RPMI7951 (cell line): ENCODE data around the gene ANKRD31. TPM values are rescaled to one million over a fixed set of nuclear protein-coding genes. Genes with fewer than 3 reads are reported as not detected.

Experiments
- DNase-seq: peaks from one replicate; pipeline ENCODE4 v3.0.0-alpha.2; 2012; ENCODE audit warnings: low read depth
- total RNA-seq: library from RNA; depleted of rRNA; stranded (reverse); fragments of >200 nt; shearing (Covaris generic); gene quantifications from 2 replicates; pipeline ENCODE4 v1.2.3, GENCODE V29; 2014; rRNA removed

The ANKRD31 gene
- total RNA-seq, 1 experiment from 2014 or later, result not detected

DNA sequence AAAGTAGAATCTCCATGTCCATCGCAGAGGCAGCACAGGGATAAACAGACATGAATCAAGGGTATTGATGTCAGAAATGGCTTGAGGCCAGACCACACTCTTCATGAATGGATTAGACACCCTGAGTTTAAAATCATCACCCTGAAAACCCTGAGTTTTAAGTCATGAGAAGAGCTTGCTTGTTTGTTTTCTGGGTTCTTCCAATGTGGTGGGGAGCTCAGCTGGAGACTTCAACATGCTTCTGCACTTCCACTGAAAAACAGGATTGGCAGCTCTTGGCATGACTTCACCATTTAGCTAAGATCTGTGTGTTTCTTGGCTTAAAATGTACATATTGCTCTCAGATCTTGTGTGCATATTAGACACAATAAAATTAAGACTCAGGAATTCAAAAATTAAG, 194.2 kb downstream of the ANKRD31 start:
- no peak for DNase-seq

DNA sequence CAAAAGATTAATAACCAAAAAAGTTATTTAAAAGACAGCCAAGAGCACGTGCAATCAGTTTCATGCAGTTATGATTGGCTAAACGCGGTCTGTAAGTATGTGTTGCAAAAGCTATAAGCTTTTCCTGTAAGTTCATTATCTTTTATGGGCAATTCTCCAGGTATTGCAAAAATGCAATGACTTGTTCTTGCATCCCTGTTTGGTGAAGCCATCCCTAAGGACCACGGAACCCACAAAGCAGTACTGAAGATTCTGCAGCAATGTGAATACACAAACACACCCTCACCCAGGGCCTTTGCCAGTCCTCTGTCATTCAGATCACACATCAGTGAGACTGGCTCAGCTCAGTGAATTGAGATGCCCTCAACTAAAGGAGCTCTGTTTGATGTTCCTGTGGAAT, 195.7 kb downstream of the ANKRD31 start:
- DNase-seq, result no peak

DNA sequence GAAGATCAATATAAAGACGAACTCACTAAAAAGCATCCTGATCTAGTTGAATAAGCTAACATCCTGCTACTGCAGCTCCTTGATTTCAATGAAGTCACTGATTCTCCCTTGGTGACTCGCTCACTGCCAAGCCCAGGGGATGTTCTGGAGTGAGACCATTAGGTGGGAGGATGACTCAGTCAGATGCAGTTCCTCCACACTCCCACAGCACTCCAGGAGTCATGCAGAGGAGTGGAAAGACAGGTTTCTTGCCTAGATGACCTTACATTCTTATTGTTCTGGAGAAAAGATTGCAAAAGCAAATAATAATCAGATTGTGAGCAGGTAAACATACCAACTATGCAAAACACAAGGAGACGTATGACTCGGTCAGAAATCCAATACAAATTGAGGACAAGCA, 199.6 kb downstream of the ANKRD31 start:
- peak; percentile 48 for DNase-seq

- DNase-seq, result no peak
Observed at GRCh38 chr5:75034137-75034739, 202.4 kb downstream of the ANKRD31 start.

- DNase-seq, result no peak
Observed at GRCh38 chr5:75031366-75031765, 205.3 kb downstream of the ANKRD31 start.

GRCh38 chr5:75028090-75028489, 208.6 kb downstream of the ANKRD31 start:
- DNase-seq, result no peak

DNA sequence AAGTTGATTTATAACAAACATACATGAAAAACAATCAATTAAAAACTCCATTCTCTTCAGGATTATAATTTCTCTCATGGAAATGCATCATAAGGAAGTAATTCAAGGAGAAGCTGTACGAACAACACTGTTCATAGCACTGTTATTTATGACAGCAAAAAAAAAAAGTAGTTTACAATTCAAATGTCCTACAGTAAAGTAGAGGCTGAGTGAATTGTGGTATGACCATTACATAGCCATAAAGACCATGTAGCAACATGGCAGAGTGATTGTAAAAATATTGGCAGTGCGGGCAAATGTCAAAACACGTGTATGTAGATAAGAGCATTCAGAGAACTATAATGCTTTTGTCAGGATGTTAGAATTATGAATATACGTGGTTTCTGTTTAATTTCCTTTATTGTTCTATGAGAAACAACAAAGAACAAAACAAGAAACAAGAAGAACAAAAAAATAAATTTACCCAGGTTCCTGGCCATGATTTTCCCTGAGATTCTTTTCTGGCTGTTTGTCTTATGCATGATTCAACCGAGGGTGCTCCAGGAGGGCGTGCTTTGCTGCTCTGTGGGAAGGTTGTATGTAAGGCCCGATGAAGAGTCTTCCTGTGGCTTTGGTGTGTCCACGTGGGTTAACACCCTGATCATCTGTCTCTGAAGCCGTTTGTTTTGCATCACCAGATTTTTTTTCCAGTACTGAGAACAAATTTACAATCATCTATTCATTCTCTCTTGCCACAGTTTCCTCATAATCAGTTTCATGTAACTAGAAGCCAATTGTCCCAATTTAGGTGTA, 213.1 kb downstream of the ANKRD31 start:
- DNase-seq, result no peak

- DNase-seq, result no peak
Observed at GRCh38 chr5:75021800-75022199, 214.9 kb downstream of the ANKRD31 start.

DNA sequence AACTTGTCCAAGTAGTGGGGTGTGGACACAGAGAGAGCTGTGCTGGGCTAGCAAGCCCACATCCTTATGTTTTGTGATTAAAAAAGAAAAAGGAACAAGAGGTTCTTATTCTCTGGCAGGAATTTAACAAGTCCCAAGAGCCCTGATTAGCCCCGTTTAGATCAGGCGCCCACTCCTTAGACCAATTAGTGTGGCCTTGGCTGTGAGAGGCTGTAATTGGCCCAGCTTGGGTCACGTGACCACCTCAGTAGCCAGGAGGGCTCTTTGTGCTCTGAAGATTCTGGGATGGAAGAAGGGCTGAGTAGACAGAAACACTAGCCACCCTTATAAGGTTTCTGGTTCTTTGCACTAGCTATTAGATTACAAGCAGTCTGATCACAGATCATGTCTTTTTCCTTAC, 215.5 kb downstream of the ANKRD31 start:
- peak; percentile 5 for DNase-seq

GRCh38 chr5:75020016-75020656, 216.5 kb downstream of the ANKRD31 start:
- no peak for DNase-seq

GRCh38 chr5:75018805-75019587, 217.7 kb downstream of the ANKRD31 start:
- no peak for DNase-seq

Other genes with a start within 250 kb of the ANKRD31 start
- 0.10 TPM in 1 of 2 replicates, not detected in the other for gene GCNT4, start 184.3 kb downstream of the ANKRD31 start, total RNA-seq
- gene HMGCR, start 100.3 kb upstream of the ANKRD31 start, total RNA-seq, result 28.4 and 33.9 TPM in 2 replicates